ENCODE measurements around the gene COL11A2. TPM values are rescaled to one million over a fixed set of nuclear protein-coding genes. Genes with fewer than 3 reads are reported as not detected.

Gene COL11A2
- total and polyA plus RNA-seq, 2 of the 13 experiments (the other 11 are each of a cell fraction or from before 2014, with no cell fraction given), result 0.55 TPM

- no peak for TF ChIP-seq ZNF44 (CRISPR knock-in tag; IDR thresholded peaks at IDR 0.05)
- no peak for TF ChIP-seq ZNF572 (CRISPR knock-in tag; IDR thresholded peaks at IDR 0.05)
- TF ChIP-seq, protein P1, sequence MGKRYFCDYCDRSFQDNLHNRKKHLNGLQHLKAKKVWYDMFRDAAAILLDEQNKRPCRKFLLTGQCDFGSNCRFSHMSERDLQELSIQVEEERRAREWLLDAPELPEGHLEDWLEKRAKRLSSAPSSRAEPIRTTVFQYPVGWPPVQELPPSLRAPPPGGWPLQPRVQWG (CRISPR knock-in tag; IDR thresholded peaks at IDR 0.05; ENCODE audit: borderline replicate concordance, low read depth), result no peak
- TF ChIP-seq RXRA (CRISPR knock-in tag; IDR thresholded peaks at IDR 0.05), result 0 out of 2 replicates have a peak, but pooled peaks have one; percentile 46
- TF ChIP-seq, protein P2, sequence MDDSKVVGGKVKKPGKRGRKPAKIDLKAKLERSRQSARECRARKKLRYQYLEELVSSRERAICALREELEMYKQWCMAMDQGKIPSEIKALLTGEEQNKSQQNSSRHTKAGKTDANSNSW (CRISPR knock-in tag; IDR thresholded peaks at IDR 0.05; ENCODE audit: borderline replicate concordance), result no peak
- no peak for TF ChIP-seq YEATS4 (CRISPR knock-in tag; IDR thresholded peaks at IDR 0.05; ENCODE audit: borderline replicate concordance)
- TF ChIP-seq ZNF703 (CRISPR knock-in tag; IDR thresholded peaks at IDR 0.05; ENCODE audit: borderline replicate concordance), result no peak
- TF ChIP-seq ZNF570 (CRISPR knock-in tag; IDR thresholded peaks at IDR 0.05; ENCODE audit: borderline replicate concordance), result no peak
- no peak for TF ChIP-seq ZNF792 (CRISPR knock-in tag; IDR thresholded peaks at IDR 0.05)
Measured at GRCh38 chr6:33195304-33196165, 3.3 kb upstream of the COL11A2 start (continued).

DNA sequence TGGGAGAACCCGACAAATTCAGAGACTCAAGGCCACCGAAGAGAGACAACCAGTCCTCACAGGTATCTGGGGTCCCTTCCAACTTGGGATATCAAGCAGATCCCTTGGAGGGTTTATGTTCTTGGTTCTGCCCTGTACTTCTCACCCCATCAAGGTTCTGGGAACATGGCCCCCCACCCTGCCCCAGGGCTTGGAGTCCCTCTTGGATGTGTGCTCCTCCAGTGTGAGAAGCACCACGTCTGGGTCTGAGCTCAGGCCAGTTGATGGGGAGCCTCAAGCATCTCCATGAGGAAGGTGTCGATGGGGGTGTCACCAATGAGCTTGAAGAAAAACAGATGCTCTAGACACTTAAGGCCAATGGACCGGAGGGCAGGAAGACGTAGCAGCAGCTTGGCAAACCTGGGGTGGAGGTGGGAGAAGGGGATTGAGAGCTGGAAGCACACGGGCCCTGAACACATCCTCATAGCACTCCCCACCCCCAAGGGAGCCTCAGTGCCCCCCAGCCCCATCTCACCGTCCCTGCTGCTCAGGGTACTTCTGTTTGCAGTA, 2.2 kb upstream of the COL11A2 start:
- no peak overlapping the region for H3K9ac ChIP-seq (ENCODE audit: insufficient read depth, low read depth, low read length)
- ChIA-PET POLR2A (no interaction called here), CTCF (ENCODE audit: low intra/inter-chr PET ratio, low total read pairs) (no interaction called here)
- H3K4me2 ChIP-seq (ENCODE audit: low read depth, low read length), result no peak overlapping the region
- H3K79me2 ChIP-seq (ENCODE audit: insufficient read depth, low read length), result peaks cover 3% of the 10 kb centered on the region
- H2AFZ ChIP-seq (ENCODE audit: low read length), result no peak overlapping the region
- peaks cover 55% of the 10 kb centered on the region for H3K4me1 ChIP-seq (ENCODE audit: insufficient read depth, low read length)
- no peaks in the 10 kb centered on the region for H3K9me3 ChIP-seq (ENCODE audit: low read length)
- no peak for DNase-seq (ENCODE audit: low spot score)
- TF ChIP-seq ZNF782 (CRISPR knock-in tag; IDR thresholded peaks at IDR 0.05; ENCODE audit: borderline replicate concordance) (no peak), ATM (IDR thresholded peaks at IDR 0.05; ENCODE audit: borderline replicate concordance) (no peak), ARID2 (CRISPR knock-in tag; IDR thresholded peaks at IDR 0.05; ENCODE audit: borderline replicate concordance) (no peak), PHF8 (CRISPR knock-in tag; IDR thresholded peaks at IDR 0.05) (0 out of 2 replicates have a peak, but pooled peaks have one; percentile 0), RFX5 (IDR thresholded peaks at IDR 0.05; ENCODE audit: low read depth, low read length) (no peak), SMARCC2 (IDR thresholded peaks at IDR 0.05) (no peak), MNT (IDR thresholded peaks at IDR 0.05) (no peak)
- TF ChIP-seq, protein P3, sequence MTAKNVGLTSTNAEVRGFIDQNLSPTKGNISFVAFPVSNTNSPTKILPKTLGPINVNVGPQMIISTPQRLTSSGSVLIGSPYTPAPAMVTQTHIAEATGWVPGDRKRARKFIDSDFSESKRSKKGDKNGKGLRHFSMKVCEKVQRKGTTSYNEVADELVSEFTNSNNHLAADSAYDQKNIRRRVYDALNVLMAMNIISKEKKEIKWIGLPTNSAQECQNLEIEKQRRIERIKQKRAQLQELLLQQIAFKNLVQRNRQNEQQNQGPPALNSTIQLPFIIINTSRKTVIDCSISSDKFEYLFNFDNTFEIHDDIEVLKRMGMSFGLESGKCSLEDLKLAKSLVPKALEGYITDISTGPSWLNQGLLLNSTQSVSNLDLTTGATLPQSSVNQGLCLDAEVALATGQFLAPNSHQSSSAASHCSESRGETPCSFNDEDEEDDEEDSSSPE (CRISPR knock-in tag; IDR thresholded peaks at IDR 0.05), result no peak
- FAIRE-seq, result no peak
- peaks cover 0 to 5% of the 10 kb centered on the region in 2 experiments; a peak in 1 of 5 replicates for H3K27me3 ChIP-seq (ENCODE audit: control insufficient read depth in 1 of 2, insufficient read depth in 2 of 2, low read length in 2 of 2)
- no peak overlapping the region for H3K27ac ChIP-seq (ENCODE audit: extremely low read length, insufficient read depth, low read length)
- H4K20me1 ChIP-seq (ENCODE audit: insufficient read depth, low read length), result peaks cover 16% of the 10 kb centered on the region
- in situ Hi-C loops (cut with HindIII; ENCODE audit: extremely low pct_ligation_motif_present, low pct_unique_long_range_greater_than_20kb) (no loop called here), intact Hi-C loops (cut with micrococcal nuclease; ENCODE audit: unreplicated experiment) (no loop called here)
- no TSS peak for BruUV-seq (replicated peaks)
- WGBS (ENCODE audit: low lambda C conversion rate), result 95% methylated on average over 8 of the region's 8 CpGs
- ATAC-seq, result no peak
- peaks cover 19 to 34% of the 10 kb centered on the region in 2 experiments for H3K36me3 ChIP-seq (replicated peaks in 1 of 2; ENCODE audit: control insufficient read depth in 1 of 2, insufficient read depth in 2 of 2, low read length in 2 of 2)
- H3K4me3 ChIP-seq (replicated peaks in 1 of 3; ENCODE audit: insufficient read depth in 1 of 3, low read depth in 2 of 3, low read length in 3 of 3), result no peak overlapping the region
